Measurements from ENCODE around the gene CRTAC1.
A peak's percentile ranks its signal among the peaks of the same experiment; 100 is the strongest.

The CRTAC1 gene

DNA sequence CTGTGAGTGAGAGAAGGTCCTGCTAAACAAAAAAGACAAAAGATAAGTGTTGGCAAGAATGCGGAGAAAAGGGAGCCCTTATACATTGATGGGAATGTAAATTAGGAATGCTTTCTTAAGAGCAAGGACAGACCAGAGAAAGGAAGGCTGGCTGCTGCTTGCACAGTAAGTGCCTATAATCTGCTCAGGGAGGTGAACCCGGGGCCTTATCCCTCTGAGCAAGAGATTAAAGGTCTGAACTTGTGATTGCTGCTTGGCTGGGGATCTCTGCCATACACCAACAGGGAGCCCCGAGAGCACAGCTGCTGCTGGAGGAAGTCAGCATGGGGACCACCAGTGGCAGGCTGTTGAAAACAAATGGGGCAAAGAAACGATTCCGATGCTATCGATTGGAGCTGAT is 32.0 kb upstream of the CRTAC1 start:
- no peak overlapping the region for H3K27ac ChIP-seq
- TF ChIP-seq ZFX (IDR thresholded peaks at IDR 0.05; ENCODE audit: borderline replicate concordance), result no peak
- no peak for TF ChIP-seq CTCF (IDR thresholded peaks at IDR 0.05)

- no peak for TF ChIP-seq ZFX (IDR thresholded peaks at IDR 0.05; ENCODE audit: borderline replicate concordance)
- TF ChIP-seq CTCF (IDR thresholded peaks at IDR 0.05), result no peak
- H3K27ac ChIP-seq, result no peak overlapping the region
Observed at GRCh38 chr10:98060079-98060478, 29.7 kb upstream of the CRTAC1 start.

GRCh38 chr10:98058295-98058694 is 27.9 kb upstream of the CRTAC1 start:
- TF ChIP-seq ZFX (IDR thresholded peaks at IDR 0.05; ENCODE audit: borderline replicate concordance) (no peak), CTCF (IDR thresholded peaks at IDR 0.05) (no peak)
- no peak overlapping the region for H3K27ac ChIP-seq

DNA sequence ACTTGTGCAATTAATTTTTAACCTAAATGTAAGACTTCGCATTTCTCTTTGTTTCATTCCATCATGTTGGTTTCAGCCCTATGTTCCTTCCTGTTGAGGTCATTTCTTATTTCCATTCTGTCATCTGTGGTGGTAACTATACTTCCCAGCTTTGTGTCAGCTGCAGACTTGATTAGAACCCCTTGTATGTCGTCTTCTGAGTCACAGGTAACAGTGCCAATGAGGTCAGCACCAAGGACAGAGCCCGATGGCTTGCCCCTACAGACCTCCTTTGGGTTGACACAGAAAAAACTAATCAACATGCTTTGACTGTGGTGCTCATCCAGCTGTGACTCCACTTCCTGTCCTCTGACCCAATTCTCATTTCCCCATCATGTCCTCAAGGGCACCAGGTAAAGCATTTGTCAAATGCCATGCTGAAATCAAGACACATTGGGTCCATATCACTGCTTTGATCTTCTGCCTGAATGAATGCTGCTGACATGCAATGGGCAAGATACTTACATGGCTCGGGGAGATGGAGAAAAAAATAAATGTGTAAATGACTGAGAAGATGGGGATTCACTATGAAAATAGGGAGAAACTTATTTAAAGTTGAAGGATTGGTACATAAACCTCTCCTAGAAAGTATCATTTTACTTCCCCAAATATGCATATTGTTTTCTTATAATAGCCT is 25.6 kb upstream of the CRTAC1 start:
- no peak overlapping the region for H3K27ac ChIP-seq
- TF ChIP-seq CTCF (IDR thresholded peaks at IDR 0.05) (no peak), ZFX (IDR thresholded peaks at IDR 0.05; ENCODE audit: borderline replicate concordance) (no peak)

DNA sequence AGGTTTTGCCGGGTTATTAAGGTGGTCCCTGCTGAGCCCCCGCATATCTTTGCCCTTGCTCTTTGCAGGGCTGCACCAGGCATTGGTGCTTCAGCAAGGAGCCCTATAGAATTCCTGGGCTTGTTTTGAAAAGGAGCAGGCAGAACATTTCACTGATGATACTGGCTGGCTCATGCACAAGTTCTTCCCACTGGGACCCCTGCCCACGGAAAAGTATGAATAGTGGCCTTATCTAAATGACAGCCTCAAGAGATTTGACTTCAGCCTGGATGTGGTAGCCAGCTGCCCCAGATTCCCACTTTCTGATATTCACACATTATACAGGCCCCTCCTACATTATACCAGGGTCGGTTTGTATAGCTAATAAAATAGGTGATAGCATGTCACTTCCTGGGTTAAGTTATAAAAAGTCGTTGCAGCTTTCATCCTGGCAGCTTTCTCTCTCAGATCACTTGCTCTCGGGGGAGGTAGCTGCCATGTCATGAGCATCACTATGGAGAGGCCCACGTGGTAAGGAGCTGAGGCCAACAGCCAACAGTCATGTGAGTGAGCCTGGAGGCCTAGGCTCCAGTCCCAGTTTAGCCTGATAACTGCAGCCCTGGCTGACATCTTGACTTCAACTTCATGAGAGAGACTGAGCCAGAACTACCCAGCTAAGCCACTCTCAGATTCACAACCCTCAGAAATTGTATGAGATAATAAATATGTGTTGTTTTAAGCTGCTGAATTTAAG is 16.8 kb upstream of the CRTAC1 start:
- TF ChIP-seq ZFX (IDR thresholded peaks at IDR 0.05; ENCODE audit: borderline replicate concordance), result no peak
- H3K27ac ChIP-seq, result no peak overlapping the region

DNA sequence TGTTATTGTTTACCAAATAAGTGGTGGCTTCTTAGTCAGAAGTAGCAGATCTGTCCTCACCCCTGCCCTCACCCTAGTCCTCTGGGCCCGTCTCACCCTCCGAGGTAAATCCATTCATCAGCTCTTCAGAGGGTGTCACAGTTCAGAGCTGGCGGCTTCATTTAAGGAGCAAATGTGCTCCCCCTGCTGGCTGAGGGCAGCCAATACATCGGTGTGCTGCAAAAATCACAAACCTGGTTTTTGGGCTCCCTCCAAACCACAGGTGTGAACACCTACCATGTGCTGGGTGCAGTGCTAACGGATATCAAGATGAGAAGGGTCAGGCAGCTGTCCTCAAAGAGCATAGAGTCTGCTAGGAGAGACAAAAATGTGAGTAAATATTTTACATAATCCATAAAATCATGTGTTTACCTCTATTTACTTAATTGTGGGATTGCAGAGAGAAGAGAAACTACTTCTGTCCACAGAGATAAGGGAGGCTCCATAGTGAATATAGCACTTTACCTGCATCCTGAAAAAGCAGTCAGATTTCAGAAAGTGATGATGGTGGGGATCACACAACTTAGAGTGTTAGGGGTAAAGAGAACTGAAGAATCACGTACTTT is 15.5 kb upstream of the CRTAC1 start:
- TF ChIP-seq ZFX (IDR thresholded peaks at IDR 0.05; ENCODE audit: borderline replicate concordance), result no peak
- peak; percentile 94 for TF ChIP-seq CTCF (IDR thresholded peaks at IDR 0.05)

GRCh38 chr10:98041352-98042043 is 11.1 kb upstream of the CRTAC1 start:
- TF ChIP-seq CTCF (IDR thresholded peaks at IDR 0.05) (peak; percentile 85), ZFX (IDR thresholded peaks at IDR 0.05; ENCODE audit: borderline replicate concordance) (no peak)
- no peak overlapping the region for H3K27ac ChIP-seq

More for the DNA sequence above, 15.5 kb upstream of the CRTAC1 start:
- H3K27ac ChIP-seq, result no peak overlapping the region

All from 22Rv1 (cell line).